Muscle of back (tissue), 13 donors: ENCODE measurements around the gene SFXN1. TPM values are rescaled to one million over a fixed set of nuclear protein-coding genes. Genes with fewer than 3 reads are reported as not detected.
A peak's percentile ranks its signal among the peaks of the same experiment; 100 is the strongest.
"Not testable (repeated sequence)": the region's sequence is repeated elsewhere in the genome, so short reads cannot be mapped to it uniquely, and the experiment has no call there.

Source experiments
- DNase-seq, 3 donors: peaks; one replicate each; pipeline versions ENCODE4 v3.0.0 to v3.0.0-alpha.2; 2013
- long read RNA-seq, 9 donors: transcript quantifications; one replicate each; lab custom pipeline, GENCODE V29; 2026
- polyA plus RNA-seq, 10 donors: library from polyadenylated mRNA; unstranded; fragments of 120-200 nt; gene quantifications; one replicate each; pipeline ENCODE4 v1.2.1, GENCODE V29; 2013; ENCODE audit not compliant: insufficient read length in 10 of 10

Gene SFXN1
- polyA plus RNA-seq, result 10 to 100 TPM; 17.8 to 29.8 (median 21.7) TPM
- long read RNA-seq, donor 1, full-length matches to known transcripts, result 7 of 7 reads
- long read RNA-seq, donor 1, partial matches to known transcripts, result 0 of 7 reads
- long read RNA-seq, donor 1, other reads (novel, unspliced or antisense), result 0 of 7 reads
- long read RNA-seq, donor 2, full-length matches to known transcripts, result 8 of 8 reads
- long read RNA-seq, donor 2, partial matches to known transcripts, result 0 of 8 reads
- long read RNA-seq, donor 2, other reads (novel, unspliced or antisense), result 0 of 8 reads
- long read RNA-seq, donor 3, result 0 reads
- long read RNA-seq, donor 4, full-length matches to known transcripts, result 2 of 2 reads
- long read RNA-seq, donor 4, partial matches to known transcripts, result 0 of 2 reads
- long read RNA-seq, donor 4, other reads (novel, unspliced or antisense), result 0 of 2 reads
- long read RNA-seq, donor 5, full-length matches to known transcripts, result 7 of 7 reads
- long read RNA-seq, donor 5, partial matches to known transcripts, result 0 of 7 reads
- long read RNA-seq, donor 5, other reads (novel, unspliced or antisense), result 0 of 7 reads
- long read RNA-seq, donor 6, full-length matches to known transcripts, result 7 of 7 reads
- long read RNA-seq, donor 6, partial matches to known transcripts, result 0 of 7 reads
- long read RNA-seq, donor 6, other reads (novel, unspliced or antisense), result 0 of 7 reads
- long read RNA-seq, donor 7, full-length matches to known transcripts, result 3 of 3 reads
- long read RNA-seq, donor 7, partial matches to known transcripts, result 0 of 3 reads
- long read RNA-seq, donor 7, other reads (novel, unspliced or antisense), result 0 of 3 reads
- long read RNA-seq, donor 8, full-length matches to known transcripts, result 4 of 4 reads
- long read RNA-seq, donor 8, partial matches to known transcripts, result 0 of 4 reads
- long read RNA-seq, donor 8, other reads (novel, unspliced or antisense), result 0 of 4 reads
- long read RNA-seq, donor 9, full-length matches to known transcripts, result 1 of 1 reads
- long read RNA-seq, donor 9, partial matches to known transcripts, result 0 of 1 reads
- long read RNA-seq, donor 9, other reads (novel, unspliced or antisense), result 0 of 1 reads

- peak; percentile 74 to 94 (median 93) for DNase-seq
These were observed at the start of gene SFXN1 for GRCh38 chr5:175478384-175479124. TSS of gene SFXN1 (plus strand) at chr5:175478560. CDS start at chr5:175492104, 13,544 bp downstream.

GRCh38 chr5:175434800-175435199, 43.6 kb upstream of the SFXN1 start:
- no peak for DNase-seq

- no peak for DNase-seq
These were observed 42.0 kb upstream of the SFXN1 start for GRCh38 chr5:175436359-175436758.

GRCh38 chr5:175438234-175438857, 40.0 kb upstream of the SFXN1 start:
- DNase-seq, result no peak

GRCh38 chr5:175443514-175444059, 34.8 kb upstream of the SFXN1 start:
- DNase-seq, result peak in 1 of 3 donors; percentile 11

- peak in 1 of 3 donors; percentile 37 for DNase-seq
These were observed 34.1 kb upstream of the SFXN1 start, which contains the start of gene DRD1 for GRCh38 chr5:175444060-175444904. TSS of gene DRD1 (minus strand) at chr5:175444182. CDS start at chr5:175443099, 1,083 bp downstream.

GRCh38 chr5:175444905-175445456, 33.4 kb upstream of the SFXN1 start:
- DNase-seq, result no peak

DNA sequence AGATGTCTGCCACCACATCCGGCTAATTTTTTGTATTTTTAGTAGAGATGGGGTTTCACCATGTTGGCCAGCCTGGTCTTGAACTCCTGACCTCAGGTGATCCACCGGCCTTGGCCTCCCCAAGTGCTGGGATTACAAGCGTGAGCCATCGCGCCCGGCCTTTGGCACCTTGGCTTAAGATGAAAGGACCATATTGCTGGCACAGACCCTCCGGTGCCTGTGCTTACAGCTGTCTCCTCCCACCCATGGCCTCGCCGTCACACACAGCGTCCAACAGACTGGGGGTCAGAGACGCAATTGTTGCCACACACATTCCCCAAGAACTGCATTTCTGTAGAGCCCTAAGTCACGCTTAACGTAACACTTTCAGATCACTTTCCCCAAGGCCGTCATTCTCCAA, 32.0 kb upstream of the SFXN1 start:
- DNase-seq, result not testable (repeated sequence)

DNA sequence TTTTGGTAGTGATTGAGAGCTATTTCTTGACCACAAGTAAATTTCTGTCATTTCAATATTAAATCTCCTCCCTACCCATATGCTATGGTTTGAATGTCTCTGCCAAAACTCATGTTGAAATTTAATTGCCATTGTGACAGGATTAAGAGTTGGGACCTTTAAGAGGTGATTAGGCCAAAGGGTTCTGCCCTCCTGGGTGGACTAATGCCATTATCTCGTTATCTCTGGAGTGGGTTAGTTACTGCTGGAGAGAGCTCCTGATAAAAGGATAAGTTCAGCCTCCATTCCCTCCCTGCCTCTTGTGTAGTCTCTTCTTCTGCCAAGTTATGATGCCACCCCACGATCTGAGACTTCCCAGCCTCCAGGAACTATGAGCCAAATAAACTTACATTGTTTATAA, 30.8 kb upstream of the SFXN1 start:
- DNase-seq, result no peak

DNA sequence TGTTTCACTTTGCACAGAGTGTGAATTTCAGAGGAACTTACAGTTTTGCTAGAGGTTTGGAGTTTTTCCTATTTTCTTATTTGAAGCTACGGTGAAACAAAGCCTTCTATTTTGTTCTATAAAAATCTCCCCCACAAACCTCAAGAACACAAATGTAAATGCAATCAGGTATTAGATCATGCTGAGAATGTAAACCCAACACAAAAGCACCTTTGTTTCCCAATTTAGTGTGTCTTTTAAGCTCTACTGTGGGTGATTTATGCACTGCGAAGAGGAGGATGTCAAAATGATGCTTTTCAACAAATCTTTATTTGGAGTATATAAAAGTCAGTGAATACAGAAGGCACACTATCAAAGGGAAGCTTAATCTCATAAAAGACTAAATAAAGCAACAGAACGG, 30.1 kb upstream of the SFXN1 start:
- DNase-seq, result no peak

GRCh38 chr5:175452166-175452565, 26.2 kb upstream of the SFXN1 start:
- DNase-seq, result no peak

DNA sequence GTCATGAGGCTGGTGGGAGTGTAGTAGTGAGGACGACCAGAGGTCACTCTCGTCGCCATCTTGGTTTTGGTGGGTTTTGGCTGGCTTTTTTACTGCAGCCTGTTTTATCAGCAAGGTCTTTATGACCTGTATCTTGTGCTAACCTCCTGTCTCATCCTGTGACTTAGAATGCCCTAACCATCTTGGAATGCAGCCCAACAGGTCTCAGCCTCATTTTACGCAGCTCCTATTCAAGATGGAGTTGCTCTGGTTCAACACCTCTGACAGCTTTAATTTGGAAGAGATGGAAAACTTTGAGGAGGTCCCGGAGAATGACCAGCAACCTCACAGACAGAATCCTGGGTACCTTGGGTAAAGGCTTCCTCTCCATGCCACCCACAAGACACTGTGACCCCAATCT, 24.0 kb upstream of the SFXN1 start:
- not testable (repeated sequence) for DNase-seq

GRCh38 chr5:175456105-175456742, 22.1 kb upstream of the SFXN1 start:
- no peak for DNase-seq

- DNase-seq, result no peak
These were observed 20.9 kb upstream of the SFXN1 start for GRCh38 chr5:175457466-175457865.

DNA sequence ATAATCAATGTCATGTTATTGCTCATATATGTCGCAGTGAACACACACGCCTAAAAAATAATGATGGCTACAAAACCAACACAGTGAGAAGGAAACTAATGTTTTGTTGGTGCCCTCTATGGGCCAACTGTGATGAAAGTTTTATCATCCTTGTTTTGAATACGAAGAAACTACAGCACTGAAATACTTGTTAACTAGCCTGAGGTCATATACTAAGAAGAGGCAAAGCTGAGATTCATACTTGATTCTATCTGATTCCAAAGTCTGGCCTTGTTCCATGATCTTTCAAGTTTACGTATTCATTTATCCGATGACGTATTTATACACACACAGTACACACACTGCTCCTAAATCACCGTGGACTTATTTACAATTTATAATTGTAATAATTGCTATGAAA, 18.2 kb upstream of the SFXN1 start:
- DNase-seq, result no peak

DNA sequence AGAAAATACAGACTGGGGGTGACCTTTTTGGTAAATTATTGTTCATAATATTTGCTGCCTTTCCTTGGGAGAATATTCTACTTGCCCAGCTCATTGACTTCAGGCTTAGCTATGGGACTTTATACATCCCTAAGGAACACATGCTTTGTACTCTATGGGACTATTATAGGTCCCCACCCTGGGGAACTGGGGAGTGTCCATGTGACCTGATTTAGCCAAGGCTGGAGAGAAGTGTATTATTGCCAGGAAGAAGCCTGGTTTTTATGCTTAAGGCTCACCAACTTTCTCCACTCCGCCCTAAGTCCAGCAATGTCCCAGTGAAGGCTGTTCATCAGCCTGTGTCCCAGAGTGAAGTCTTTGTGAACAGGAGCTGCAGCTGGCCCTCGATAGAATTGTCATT, 17.8 kb upstream of the SFXN1 start:
- no peak for DNase-seq

GRCh38 chr5:175461370-175461769, 17.0 kb upstream of the SFXN1 start:
- DNase-seq, result no peak

- DNase-seq, result no peak
These were observed 14.7 kb upstream of the SFXN1 start for GRCh38 chr5:175463641-175464040.
